IMR-90 (cell line): ENCODE results near the gene MEPE. TPM values are rescaled to one million over a fixed set of nuclear protein-coding genes. Genes with fewer than 3 reads are reported as not detected.
"Not testable (repeated sequence)": the region's sequence is repeated elsewhere in the genome, so short reads cannot be mapped to it uniquely, and the experiment has no call there.

Experiments used
- ATAC-seq: fragments of 200-7000 bp; cut with Tn5 transposase; 2 replicates; pipeline ENCODE4 v1.9.1; 2020; ENCODE audit warnings: low read depth, mild to moderate bottlenecking, moderate library complexity
- BruUV-seq: library from RNA; stranded (reverse); fragments of 400-500 nt; replicated peaks from 2 replicates; lab custom pipeline; 2021; lab: Mats Ljungman, UMichigan
- CTCF ChIA-PET: fragments of 300-600 bp; formaldehyde crosslinking; extraction: SDS; loops from one replicate; lab custom pipeline; 2021; ENCODE audit warnings: antibody characterized with exemption; lab: Yijun Ruan, JAX
- POLR2A ChIA-PET: fragments of 300-600 bp; sonication (Branson Sonifier 250); formaldehyde crosslinking; loops from one replicate; lab custom pipeline; 2022; ENCODE audit warnings: antibody characterized with exemption; ENCODE audit not compliant: unreplicated experiment; lab: Charles Lee
- DNase-seq: peaks from one replicate; pipeline ENCODE4 v3.0.0; 2013
- H2AFZ ChIP-seq: replicated peaks from 2 replicates; pipeline ENCODE3; 2013; ENCODE audit warnings: low read length, mild to moderate bottlenecking; ENCODE audit not compliant: poor library complexity
- H2AK5ac ChIP-seq: 2 replicates; pipeline ENCODE4 v1.6.1; 2013; ENCODE audit warnings: low read depth, low read length, inconsistent platforms
- H2AK9ac ChIP-seq: replicated peaks from 2 replicates; pipeline ENCODE3; 2013; ENCODE audit warnings: mild to moderate bottlenecking, low read depth, low read length, moderate library complexity; ENCODE audit not compliant: poor library complexity
- H2BK120ac ChIP-seq: 2 replicates; pipeline ENCODE4 v1.6.1; 2013; ENCODE audit warnings: low read depth, low read length, inconsistent platforms
- H2BK15ac ChIP-seq: 3 replicates; pipeline ENCODE4 v1.6.1; 2013; ENCODE audit warnings: low read depth, low read length, inconsistent platforms
- H2BK20ac ChIP-seq: 2 replicates; pipeline ENCODE4 v1.6.1; 2013; ENCODE audit warnings: low read depth, mild to moderate bottlenecking, inconsistent platforms, low read length, moderate library complexity
- H2BK5ac ChIP-seq: 2 replicates; pipeline ENCODE4 v1.6.1; 2013; ENCODE audit warnings: mild to moderate bottlenecking, low read depth, low read length, inconsistent platforms; ENCODE audit not compliant: poor library complexity, severe bottlenecking
- H3K14ac ChIP-seq: replicated peaks from 2 replicates; pipeline ENCODE4 v1.6.1; 2013; ENCODE audit warnings: low read depth, low read length, inconsistent platforms
- H3K18ac ChIP-seq: 2 replicates; pipeline ENCODE4 v1.6.1; 2013; ENCODE audit warnings: low read depth, low read length, control low read depth
- H3K23ac ChIP-seq: 2 replicates; pipeline ENCODE4 v1.6.1; 2013; ENCODE audit warnings: low read depth, low read length, inconsistent platforms
- H3K27ac ChIP-seq: 2 replicates; pipeline ENCODE4 v1.5.1; 2013; ENCODE audit warnings: mild to moderate bottlenecking, control low read depth, low read length; ENCODE audit not compliant: insufficient read depth
- H3K27me3 ChIP-seq: 2 replicates; pipeline ENCODE4 v1.6.1; 2013; ENCODE audit warnings: low read length; ENCODE audit not compliant: control insufficient read depth, insufficient read depth
- H3K36me3 ChIP-seq: 2 replicates; pipeline ENCODE4 v1.6.1; 2013; ENCODE audit warnings: low read length, mixed read lengths; ENCODE audit not compliant: control insufficient read depth, insufficient read depth
- H3K4ac ChIP-seq: 2 replicates; pipeline ENCODE4 v1.6.1; 2013; ENCODE audit warnings: low read depth, low read length, inconsistent platforms
- H3K4me1 ChIP-seq: 2 replicates; pipeline ENCODE4 v1.6.1; 2013; ENCODE audit warnings: low read length, mixed read lengths; ENCODE audit not compliant: control insufficient read depth, insufficient read depth
- H3K4me2 ChIP-seq: 2 replicates; pipeline ENCODE4 v1.6.1; 2013; ENCODE audit warnings: low read depth, mild to moderate bottlenecking, control low read depth, low read length, moderate library complexity
- H3K4me3 ChIP-seq: 2 replicates; pipeline ENCODE4 v1.5.1; 2013; ENCODE audit warnings: low read depth, mild to moderate bottlenecking, control low read depth, low read length, moderate library complexity; ENCODE audit not compliant: insufficient read depth
- H3K56ac ChIP-seq: 2 replicates; pipeline ENCODE4 v1.6.1; 2013; ENCODE audit warnings: low read length, inconsistent platforms; ENCODE audit not compliant: insufficient read depth; ENCODE audit errors: extremely low read depth
- H3K79me1 ChIP-seq, 2 experiments: 2 replicates each; pipeline ENCODE4 v1.6.1; 2013; ENCODE audit warnings: low read length in 2 of 2, inconsistent platforms in 1 of 2, low read depth in 1 of 2
- H3K9ac ChIP-seq: 2 replicates; pipeline ENCODE4 v1.6.1; 2013; ENCODE audit warnings: low read depth, low read length, control low read depth
- H3K9me1 ChIP-seq: 2 replicates; pipeline ENCODE4 v1.6.1; 2013; ENCODE audit warnings: low read length, inconsistent platforms; ENCODE audit not compliant: insufficient read depth
- H3K9me3 ChIP-seq: 2 replicates; pipeline ENCODE4 v1.6.1; 2013; ENCODE audit warnings: low read length; ENCODE audit not compliant: control insufficient read depth, insufficient read depth
- H4K20me1 ChIP-seq: 2 replicates; pipeline ENCODE4 v1.6.1; 2013; ENCODE audit warnings: low read length, inconsistent platforms; ENCODE audit not compliant: insufficient read depth
- H4K5ac ChIP-seq: 2 replicates; pipeline ENCODE4 v1.6.1; 2013; ENCODE audit warnings: mild to moderate bottlenecking, low read depth, low read length, control low read depth
- H4K8ac ChIP-seq, 2 experiments: 2 replicates each; pipeline ENCODE4 v1.6.1; 2013; ENCODE audit warnings: low read depth in 2 of 2, low read length in 2 of 2, control low read depth in 1 of 2, inconsistent platforms in 1 of 2
- H4K91ac ChIP-seq: 2 replicates; pipeline ENCODE4 v1.6.1; 2013; ENCODE audit warnings: low read depth, low read length, inconsistent platforms; ENCODE audit not compliant: insufficient read depth
- dilution Hi-C: fragments of 300-500 bp; cut with HindIII; formaldehyde crosslinking; loops from one replicate; pipeline ENCODE4 v1.14.3; 2018; ENCODE audit warnings: low sequenced_read_pairs; ENCODE audit not compliant: unreplicated experiment
- in situ Hi-C: fragments of 300-500 bp; cut with MboI; formaldehyde crosslinking; loops from 3 replicates; pipeline ENCODE4 v1.14.3; 2019; ENCODE audit warnings: low sequenced_read_pairs, inconsistent platforms, mixed read lengths
- intact Hi-C: fragments of 100-400 bp; cut with micrococcal nuclease; formaldehyde crosslinking; loops from 2 replicates; pipeline ENCODE4 v1.10.0; 2022
- polyA plus RNA-seq, 3 experiments: library from polyadenylated mRNA; depleted of rRNA; stranded (reverse); fragments of >200 nt; gene quantifications; 2 replicates each; pipeline ENCODE4 v1.2.3, GENCODE V29; 2012; ENCODE audit warnings: low replicate concordance in 1 of 3
- total RNA-seq: library from RNA; depleted of rRNA; stranded (reverse); fragments of >200 nt; gene quantifications from 2 replicates; pipeline ENCODE4 v1.2.3, GENCODE V29; 2012

MEPE gene
- total and polyA plus RNA-seq, 2 of the 4 experiments (the other 2 are of a cell fraction), result not detected

DNA sequence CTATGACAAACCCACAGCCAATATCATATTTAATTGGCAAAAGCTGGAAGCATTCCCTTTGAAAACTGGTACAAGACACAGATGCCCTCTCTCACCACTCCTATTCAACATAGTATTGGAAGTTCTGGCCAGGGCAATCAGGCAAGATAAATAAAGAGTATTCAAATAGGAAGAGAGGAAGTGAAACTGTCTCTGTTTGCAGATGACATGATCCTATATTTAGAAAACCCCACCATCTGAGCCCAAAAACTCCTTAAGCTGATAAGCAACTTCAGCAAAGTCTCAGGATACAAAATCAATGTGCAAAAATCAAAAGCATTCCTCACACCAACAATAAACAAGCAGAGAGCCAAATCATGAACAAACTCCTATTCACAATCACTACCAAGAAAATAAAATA, 58.0 kb downstream of the MEPE start:
- POLR2A ChIA-PET, result not testable (repeated sequence)

More for the DNA sequence above, 58.0 kb downstream of the MEPE start:
- H3K18ac ChIP-seq, CTCF ChIA-PET, H3K79me1 ChIP-seq, H3K56ac ChIP-seq, H3K27me3 ChIP-seq, H4K8ac ChIP-seq, H2AFZ ChIP-seq, in situ Hi-C loops, H2AK5ac ChIP-seq, H3K23ac ChIP-seq, H3K4me3 ChIP-seq, H3K36me3 ChIP-seq, H2BK20ac ChIP-seq, H3K4me2 ChIP-seq, H3K27ac ChIP-seq, H4K91ac ChIP-seq, BruUV-seq, H2BK120ac ChIP-seq, intact Hi-C loops, H3K14ac ChIP-seq, H3K9ac ChIP-seq, H2AK9ac ChIP-seq, dilution Hi-C loops, H2BK5ac ChIP-seq, H3K4ac ChIP-seq, H4K5ac ChIP-seq, ATAC-seq, H3K9me1 ChIP-seq, H2BK15ac ChIP-seq, H3K9me3 ChIP-seq, H3K4me1 ChIP-seq, DNase-seq, H4K20me1 ChIP-seq: not testable (repeated sequence)
